AG09319 (cell line): Measurements from ENCODE around the gene HAUS6.
"Not testable (repeated sequence)": the region's sequence is repeated elsewhere in the genome, so short reads cannot be mapped to it uniquely, and the experiment has no call there.

Experiments
- DNase-seq: peaks from one replicate; pipeline ENCODE4 v3.0.0-alpha.2; 2010; ENCODE audit warnings: low read depth; ENCODE audit errors: extremely low read depth
- TF ChIP-seq, protein P1 (sequence below): IDR thresholded peaks from 2 replicates; pipeline ENCODE4 v1.5.1; 2011; ENCODE audit warnings: low read depth, mild to moderate bottlenecking, inconsistent platforms, low read length, moderate library complexity

HAUS6 gene

GRCh38 chr9:19102631-19103345 is at the start of gene HAUS6:
HAUS6 (minus strand) TSS chr9:19102904; CDS start chr9:19102651, 253 bp downstream.
- TF ChIP-seq, protein P1, sequence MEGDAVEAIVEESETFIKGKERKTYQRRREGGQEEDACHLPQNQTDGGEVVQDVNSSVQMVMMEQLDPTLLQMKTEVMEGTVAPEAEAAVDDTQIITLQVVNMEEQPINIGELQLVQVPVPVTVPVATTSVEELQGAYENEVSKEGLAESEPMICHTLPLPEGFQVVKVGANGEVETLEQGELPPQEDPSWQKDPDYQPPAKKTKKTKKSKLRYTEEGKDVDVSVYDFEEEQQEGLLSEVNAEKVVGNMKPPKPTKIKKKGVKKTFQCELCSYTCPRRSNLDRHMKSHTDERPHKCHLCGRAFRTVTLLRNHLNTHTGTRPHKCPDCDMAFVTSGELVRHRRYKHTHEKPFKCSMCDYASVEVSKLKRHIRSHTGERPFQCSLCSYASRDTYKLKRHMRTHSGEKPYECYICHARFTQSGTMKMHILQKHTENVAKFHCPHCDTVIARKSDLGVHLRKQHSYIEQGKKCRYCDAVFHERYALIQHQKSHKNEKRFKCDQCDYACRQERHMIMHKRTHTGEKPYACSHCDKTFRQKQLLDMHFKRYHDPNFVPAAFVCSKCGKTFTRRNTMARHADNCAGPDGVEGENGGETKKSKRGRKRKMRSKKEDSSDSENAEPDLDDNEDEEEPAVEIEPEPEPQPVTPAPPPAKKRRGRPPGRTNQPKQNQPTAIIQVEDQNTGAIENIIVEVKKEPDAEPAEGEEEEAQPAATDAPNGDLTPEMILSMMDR = peak; percentile 39
- DNase-seq = peak; percentile 93

DNA sequence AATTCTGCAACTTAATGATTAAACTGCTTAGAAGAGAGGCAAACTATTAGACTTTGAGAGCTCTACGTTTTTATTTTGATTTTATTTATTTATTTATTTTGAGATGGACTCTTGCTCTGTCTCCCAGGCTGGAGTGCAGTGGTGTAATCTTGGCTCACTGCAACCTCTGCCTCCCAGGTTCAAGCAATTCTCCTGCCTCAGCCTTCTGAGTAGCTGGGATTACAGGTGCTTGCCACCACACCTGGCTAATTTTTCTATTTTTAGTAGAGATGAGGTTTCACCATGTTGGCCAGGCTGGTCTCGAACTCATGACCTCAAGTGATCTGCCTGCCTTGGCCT is 49.4 kb upstream of the HAUS6 start:
- not testable (repeated sequence) for DNase-seq

- TF ChIP-seq, protein P1 = no peak
- DNase-seq = no peak
Measured at GRCh38 chr9:19151425-19152159, 48.9 kb upstream of the HAUS6 start.

GRCh38 chr9:19149230-19149629 is 46.5 kb upstream of the HAUS6 start:
- TF ChIP-seq, protein P1 = no peak
- no peak for DNase-seq

DNA sequence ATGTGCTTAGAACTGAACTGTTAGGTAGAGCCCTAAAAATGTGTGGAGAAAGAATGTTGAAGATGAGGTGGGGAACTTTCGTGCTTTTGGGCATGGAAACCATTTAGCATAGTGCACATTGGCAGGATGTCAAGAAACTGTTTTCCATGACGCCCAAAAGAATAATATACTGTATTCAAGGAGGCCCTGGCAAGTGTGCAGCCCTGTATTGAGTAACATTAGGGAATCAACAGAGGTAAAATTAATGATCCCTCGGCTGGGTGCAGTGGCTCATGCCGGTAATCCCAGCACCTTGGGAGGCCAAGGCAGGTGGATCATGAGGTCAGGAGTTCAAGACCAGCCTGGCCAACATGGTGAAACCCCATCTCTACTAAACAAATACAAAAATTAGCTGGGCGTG is 45.5 kb upstream of the HAUS6 start:
- no peak for DNase-seq
- TF ChIP-seq, protein P1 = no peak

DNA sequence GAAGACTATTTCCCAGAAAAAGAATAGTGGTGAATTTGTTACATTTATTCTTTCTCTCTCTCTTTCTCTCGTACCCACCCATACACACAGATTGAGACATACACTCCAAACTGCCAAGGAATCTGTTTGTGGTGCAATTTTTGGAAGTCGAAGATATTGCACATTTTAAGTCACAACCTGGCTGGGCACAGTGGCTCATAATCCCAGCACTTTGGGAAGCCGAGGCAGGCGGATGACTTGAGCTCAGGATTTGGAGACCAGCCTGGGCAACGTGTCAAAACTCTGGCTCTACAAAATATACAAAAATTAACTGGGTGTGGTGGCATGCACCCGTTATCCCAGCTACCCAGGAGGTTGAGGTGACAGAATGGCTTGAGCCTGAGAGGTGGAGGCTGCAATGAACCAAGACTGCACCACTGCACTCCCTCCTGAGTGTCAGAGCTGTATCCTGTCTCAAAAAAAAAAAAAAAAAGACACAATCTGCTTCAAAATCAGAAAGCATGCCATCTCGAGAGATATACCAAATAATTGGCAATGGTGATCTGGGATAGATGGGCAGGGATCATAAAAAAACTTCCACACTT is 43.8 kb upstream of the HAUS6 start:
- DNase-seq = no peak
- TF ChIP-seq, protein P1 = no peak

GRCh38 chr9:19145881-19146280 is 43.2 kb upstream of the HAUS6 start:
- TF ChIP-seq, protein P1 = no peak
- DNase-seq = no peak
